Activated CD4-positive, alpha-beta T cell treated with anti-CD3 and anti-CD28 coated beads, Interleukin-2, amount 50 U/mL, for 24 hours (primary cell): ENCODE data around the gene DNAJC8.

Experiments
- DNase-seq, 2 donors: peaks; one replicate each; pipeline ENCODE4 v3.0.0-alpha.2; 2020; ENCODE audit warnings: low read depth in 1 of 2, low spot score in 1 of 2

The DNAJC8 gene

GRCh38 chr1:28249866-28250295, 17.1 kb upstream of the DNAJC8 start:
- no peak for DNase-seq

GRCh38 chr1:28249013-28249865, 16.4 kb upstream of the DNAJC8 start:
- DNase-seq = no peak

GRCh38 chr1:28248273-28249012, 15.6 kb upstream of the DNAJC8 start:
- DNase-seq = peak; percentile 68 to 74

- DNase-seq = no peak
These were observed 14.9 kb upstream of the DNAJC8 start for GRCh38 chr1:28247612-28248272.

- peak in 1 of 2 donors; percentile 27 for DNase-seq
These were observed 13.6 kb upstream of the DNAJC8 start for GRCh38 chr1:28246427-28246832.

DNA sequence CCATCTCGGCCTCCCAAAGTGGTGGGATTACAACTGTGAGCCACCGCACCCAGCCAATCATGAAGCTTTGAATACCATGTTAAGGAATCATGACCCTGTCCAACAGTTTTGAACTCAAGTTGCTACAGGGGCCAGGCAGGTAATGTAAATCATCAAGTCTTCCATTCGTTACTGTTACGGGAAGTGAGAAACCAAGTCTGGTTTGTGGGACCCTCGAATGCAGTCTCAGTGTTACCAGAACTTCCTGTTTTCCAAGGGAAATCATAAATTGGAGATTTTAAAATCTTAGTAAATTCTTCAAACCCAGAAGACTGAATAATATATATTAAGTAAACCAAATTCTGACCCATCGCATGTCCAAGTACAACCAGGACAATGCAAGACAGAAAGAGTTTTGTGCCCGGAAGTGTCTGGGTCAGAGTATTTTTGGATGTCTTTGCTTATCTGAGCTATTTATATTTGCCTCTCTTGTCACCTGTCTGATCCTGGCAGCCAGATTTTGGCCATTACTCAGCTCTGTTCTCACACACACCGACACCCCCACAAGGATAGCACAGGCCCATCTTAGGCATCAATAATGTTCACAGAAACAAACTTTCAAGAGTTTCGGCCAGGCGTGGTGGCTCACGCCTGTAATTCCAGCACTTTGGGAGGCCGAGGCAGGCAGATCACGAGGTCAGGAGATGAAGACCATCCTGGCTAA, 11.9 kb upstream of the DNAJC8 start:
- no peak for DNase-seq

- DNase-seq = no peak
These were observed 11.0 kb upstream of the DNAJC8 start for GRCh38 chr1:28243685-28244311.

GRCh38 chr1:28241638-28242241, 8.9 kb upstream of the DNAJC8 start:
- DNase-seq = no peak

DNA sequence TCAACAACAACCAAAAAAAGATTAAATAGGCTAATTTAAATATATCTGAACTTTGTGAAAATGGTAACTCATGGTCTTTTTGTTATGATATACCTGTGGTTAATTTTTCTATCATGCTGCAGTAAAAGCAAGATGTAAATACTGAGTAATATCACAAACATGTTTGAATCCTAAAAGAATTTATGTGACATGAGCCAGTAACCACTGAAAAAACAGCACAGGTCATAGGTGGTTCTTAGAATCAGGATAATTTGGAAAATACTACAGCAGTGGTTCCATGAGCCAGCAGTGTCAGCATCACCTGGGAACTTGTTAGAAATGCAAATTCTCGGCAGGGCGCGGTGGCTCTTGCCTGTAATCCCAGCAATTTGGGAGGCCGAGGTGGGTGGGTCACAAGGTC, 7.2 kb upstream of the DNAJC8 start:
- DNase-seq = no peak

- DNase-seq = no peak
These were observed 6.2 kb upstream of the DNAJC8 start for GRCh38 chr1:28239004-28239403.

DNA sequence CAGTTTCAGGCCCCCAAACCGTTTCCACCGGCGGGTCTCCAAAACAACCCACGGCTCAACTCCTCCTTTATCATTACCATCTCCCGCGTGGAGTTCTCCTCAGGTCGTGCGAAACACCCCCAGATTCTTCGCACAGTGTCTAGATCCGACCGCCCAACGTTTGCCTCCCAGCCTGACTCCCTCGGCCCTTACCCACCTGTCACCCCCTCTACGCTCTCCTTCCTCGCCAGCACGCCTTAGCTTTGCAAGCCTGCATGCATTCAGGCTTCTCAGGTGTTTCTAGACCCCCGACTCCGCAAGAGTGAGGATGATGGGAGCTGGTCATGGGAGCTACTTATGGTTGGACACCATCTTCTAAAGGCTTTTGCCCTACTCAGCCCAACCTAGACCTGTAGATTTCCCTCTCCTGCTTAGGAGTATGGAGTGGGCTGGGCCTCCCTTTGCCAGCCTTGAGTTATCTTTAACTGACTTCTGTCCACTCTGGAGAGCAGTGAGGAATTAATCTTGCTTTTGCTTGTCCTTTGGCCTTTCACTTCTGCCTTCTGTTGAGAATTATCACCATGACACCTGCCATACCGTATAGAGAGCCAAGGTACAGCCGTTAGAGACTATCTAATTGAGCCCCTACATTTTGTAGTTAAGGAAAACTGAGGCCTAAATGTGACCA, 4.0 kb upstream of the DNAJC8 start:
- DNase-seq = no peak

GRCh38 chr1:28235755-28236655, 3.2 kb upstream of the DNAJC8 start, which contains the start of gene ATP5IF1:
ATP5IF1 (plus strand) TSS chr1:28236124; CDS start chr1:28236184, 60 bp downstream.
- DNase-seq = peak; percentile 82 to 96

DNA sequence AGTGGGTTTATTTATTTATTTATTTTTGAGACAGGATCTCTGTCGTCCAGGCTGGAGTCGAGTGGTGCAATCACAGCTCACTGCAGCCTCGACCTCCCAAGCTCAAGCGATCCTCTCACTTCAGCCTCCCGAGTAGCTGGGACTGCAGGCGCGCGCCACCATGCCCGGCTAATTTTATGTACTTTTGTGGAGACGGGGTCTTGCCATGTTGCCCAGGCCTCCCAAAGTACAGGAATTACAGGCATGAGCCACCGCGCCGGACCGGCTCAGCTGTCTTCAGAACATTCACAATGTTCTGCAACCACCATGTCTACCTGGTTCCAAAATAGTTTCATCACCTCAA, 406 bp upstream of the DNAJC8 start:
- DNase-seq = no peak

GRCh38 chr1:28229996-28230395, 2.8 kb downstream of the DNAJC8 start:
- no peak for DNase-seq

- DNase-seq = no peak
These were observed 3.7 kb downstream of the DNAJC8 start for GRCh38 chr1:28229089-28229488.

- DNase-seq = no peak
These were observed 19.5 kb downstream of the DNAJC8 start for GRCh38 chr1:28213315-28213714.

DNA sequence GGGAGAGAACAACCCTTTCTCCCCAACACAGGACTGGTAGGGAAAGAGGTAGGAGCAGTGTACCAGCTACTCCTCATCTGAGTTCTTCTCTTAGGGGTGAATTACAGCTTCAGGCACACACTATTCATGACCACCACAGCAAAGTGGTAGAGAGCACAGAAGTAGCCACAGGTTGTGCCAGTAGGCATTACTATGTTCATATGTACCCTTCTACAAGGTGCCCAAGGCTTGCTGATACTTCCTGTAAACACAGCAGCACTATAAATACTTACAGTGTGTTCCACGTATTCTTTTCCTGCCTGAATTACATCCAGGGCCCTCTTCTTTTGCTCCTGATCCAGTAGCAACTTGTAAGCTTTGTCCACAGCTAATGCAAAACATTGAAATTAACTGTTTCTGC, 23.1 kb downstream of the DNAJC8 start:
- no peak for DNase-seq

- DNase-seq = peak; percentile 22 to 39
These were observed 23.9 kb downstream of the DNAJC8 start for GRCh38 chr1:28208818-28209441.
